Upper lobe of left lung (tissue), 4 donors: ENCODE results near the gene TAOK1.

Source experiments
- POLR2A ChIP-seq, 4 donors: fragments of 450-650 bp; IDR thresholded peaks; one replicate each; pipeline ENCODE4 v1.5.1; 2016 to 2017; ENCODE audit warnings: antibody characterized with exemption in 4 of 4, mild to moderate bottlenecking in 2 of 4
- POLR2AphosphoS5 ChIP-seq, 2 donors: sonication (generic); formaldehyde crosslinking; IDR thresholded peaks; one replicate each; pipeline ENCODE4 v1.5.1; 2017; ENCODE audit warnings: antibody characterized with exemption in 2 of 2
- TF ChIP-seq, protein P1 (sequence below), 6 experiments: fragments of 450-650 bp in 4 of 6; fragments of 200-600 bp in 2 of 6; sonication (generic) in 2 of 6; IDR thresholded peaks; one replicate each; pipeline ENCODE4 v1.5.1; 2016 to 2019; ENCODE audit warnings: antibody characterized with exemption in 6 of 6

GRCh38 chr17:29514792-29515191 lies 124.6 kb downstream of the TAOK1 start:
- TF ChIP-seq, protein P1, sequence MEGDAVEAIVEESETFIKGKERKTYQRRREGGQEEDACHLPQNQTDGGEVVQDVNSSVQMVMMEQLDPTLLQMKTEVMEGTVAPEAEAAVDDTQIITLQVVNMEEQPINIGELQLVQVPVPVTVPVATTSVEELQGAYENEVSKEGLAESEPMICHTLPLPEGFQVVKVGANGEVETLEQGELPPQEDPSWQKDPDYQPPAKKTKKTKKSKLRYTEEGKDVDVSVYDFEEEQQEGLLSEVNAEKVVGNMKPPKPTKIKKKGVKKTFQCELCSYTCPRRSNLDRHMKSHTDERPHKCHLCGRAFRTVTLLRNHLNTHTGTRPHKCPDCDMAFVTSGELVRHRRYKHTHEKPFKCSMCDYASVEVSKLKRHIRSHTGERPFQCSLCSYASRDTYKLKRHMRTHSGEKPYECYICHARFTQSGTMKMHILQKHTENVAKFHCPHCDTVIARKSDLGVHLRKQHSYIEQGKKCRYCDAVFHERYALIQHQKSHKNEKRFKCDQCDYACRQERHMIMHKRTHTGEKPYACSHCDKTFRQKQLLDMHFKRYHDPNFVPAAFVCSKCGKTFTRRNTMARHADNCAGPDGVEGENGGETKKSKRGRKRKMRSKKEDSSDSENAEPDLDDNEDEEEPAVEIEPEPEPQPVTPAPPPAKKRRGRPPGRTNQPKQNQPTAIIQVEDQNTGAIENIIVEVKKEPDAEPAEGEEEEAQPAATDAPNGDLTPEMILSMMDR (IDR thresholded peaks at IDR 0.05), result no peak
- TF ChIP-seq POLR2AphosphoS5 (IDR thresholded peaks at IDR 0.05), result no peak
- TF ChIP-seq POLR2A (IDR thresholded peaks at IDR 0.05), result no peak
